Stimulated activated CD4-positive, alpha-beta T cell treated with anti-CD3 and anti-CD28 coated beads, TNF-alpha, amount 100 ng/mL, for 1 hour (primary cell): Measurements from ENCODE around the gene SLC52A3.

Experiments
- DNase-seq, 3 donors: peaks; one replicate each; pipeline ENCODE4 v3.0.0-alpha.2; 2020; ENCODE audit warnings: low read depth in 3 of 3, low spot score in 1 of 3

Gene SLC52A3

DNA sequence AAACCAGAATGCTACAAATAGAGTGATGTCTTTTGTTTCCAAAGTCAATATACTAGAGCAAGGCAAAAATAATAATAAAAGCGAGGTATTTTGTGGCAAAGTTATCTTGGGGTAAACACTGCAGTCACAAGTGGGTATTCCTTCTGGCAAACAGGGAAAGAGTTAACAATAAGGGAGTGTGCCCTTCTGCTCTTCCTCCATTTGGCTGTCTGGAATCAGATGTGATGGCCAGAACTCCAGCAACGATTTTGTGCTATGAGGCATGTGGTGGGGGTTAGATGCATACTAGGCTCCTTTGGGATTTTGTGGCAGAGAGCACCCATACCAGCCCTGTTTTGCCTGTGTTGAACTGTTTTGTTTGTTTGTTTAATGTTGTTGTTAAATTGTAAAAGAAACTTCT is 2.4 kb upstream of the SLC52A3 start:
- DNase-seq, result no peak

DNA sequence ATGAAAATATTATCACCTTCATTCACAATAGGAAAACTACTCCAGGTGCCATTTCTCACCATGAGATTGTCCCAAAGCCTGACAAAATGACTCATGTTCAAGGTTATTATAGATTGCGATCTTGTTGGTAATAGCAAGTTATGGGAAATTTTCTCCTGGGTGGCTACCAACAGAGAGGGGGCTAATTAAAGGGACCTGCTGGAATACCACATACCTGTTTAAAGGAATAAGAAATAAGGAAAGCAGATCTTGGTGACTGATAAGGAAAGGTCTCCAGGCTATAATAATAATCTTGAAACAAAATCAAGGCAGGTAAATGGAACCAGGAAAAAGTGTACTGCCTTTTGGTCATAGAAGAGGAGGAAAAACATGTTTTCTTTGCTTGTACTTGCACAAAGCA is 1.4 kb downstream of the SLC52A3 start:
- DNase-seq, result no peak

DNA sequence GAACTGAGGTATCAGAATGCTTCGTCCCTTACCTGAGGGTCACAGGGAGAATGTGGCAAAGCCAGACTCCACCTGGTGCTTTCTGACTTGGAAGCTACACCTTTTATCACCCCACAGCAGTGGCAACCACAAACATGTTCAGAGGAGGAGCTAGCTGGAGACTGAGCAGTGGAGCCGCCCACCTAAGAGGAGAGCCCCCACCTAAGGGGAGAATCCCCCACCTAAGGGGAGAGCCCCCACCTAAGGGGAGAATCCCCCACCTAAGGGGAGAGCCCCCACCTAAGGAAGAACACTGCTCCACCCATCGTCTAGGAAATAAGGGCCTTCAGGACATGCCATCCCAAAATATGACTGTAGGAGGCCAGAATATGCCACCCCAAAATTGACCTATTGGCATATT is 4.0 kb downstream of the SLC52A3 start:
- DNase-seq, result no peak

DNA sequence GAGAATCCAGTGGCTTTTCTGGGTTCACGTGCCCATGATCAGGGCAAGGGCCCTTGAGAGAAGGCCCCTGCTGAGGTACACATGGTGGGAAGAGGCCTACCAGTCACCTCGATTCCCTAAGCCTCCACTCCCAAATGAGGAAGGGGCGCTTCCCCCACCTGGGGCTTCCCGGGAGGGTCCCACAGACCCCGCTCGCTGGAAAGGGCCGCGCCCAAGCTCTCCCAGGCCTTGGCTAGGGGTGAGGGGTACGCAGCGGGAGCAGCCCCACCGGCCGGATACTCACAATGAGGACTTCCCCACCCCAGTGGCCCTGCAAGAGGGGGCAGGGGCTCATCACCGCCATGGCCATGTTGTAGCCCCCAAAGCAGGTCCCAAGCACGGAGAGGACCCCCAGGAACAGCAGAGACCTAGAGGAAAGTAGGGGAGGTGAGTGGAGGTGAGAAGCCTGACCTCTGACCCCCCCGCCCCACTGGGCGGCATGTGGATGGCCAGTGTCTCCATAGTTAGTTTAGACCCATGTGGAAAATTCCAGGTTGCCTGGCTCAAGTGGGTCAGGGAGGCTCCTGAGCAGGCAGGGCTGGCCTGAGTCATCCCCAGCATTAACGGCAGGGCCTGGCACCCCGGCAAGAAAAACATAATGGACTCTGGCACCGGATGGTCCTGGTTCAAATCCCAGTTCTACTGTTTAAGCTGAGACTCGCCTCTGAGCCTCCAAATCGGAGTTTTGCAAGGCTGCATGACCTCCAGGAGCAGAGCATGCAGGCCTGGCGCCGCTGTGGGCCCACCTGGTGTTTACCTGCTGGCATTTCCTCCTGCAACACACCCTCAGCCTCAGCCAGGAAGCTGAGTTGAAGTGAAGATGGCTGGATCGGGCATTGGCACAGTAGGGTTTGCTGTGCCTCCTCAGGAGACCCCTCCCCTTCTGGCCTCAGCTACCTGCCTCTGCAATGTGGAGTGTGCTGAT is 6.6 kb downstream of the SLC52A3 start:
- DNase-seq, result no peak

DNA sequence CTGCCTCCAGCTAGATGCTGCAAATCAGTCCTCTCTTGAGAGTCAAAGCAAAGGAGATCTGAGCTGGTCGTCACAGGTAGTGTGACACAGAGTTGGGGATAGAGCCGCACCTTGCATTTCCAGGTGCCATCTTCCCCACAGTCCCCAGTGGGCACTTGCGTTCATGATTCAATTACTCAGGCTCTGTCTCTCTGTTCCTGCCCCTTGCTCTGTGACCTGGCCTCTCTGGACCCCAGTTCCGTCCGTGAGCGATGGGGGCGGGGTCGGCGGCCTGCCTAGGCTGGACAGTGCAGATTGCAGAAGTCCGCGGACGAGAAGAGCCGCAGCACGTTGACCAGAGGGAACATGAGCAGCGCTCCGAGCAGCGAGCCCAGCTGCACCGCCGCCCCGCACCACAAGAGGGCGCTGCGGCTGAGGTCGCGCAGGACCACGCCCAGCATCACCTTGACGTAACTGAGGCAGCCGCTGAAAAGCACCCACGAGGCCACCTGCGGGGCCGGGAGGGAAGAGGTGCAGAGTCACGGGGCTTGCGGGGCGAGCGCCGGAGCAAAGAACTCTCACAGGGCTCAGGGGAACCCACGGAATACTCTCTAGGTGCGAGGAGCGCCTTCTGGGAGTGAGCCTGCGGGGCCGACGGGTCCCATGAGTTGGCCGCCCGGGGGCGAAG is 7.4 kb downstream of the SLC52A3 start:
- DNase-seq, result peak in 1 of 3 donors; percentile 12

DNA sequence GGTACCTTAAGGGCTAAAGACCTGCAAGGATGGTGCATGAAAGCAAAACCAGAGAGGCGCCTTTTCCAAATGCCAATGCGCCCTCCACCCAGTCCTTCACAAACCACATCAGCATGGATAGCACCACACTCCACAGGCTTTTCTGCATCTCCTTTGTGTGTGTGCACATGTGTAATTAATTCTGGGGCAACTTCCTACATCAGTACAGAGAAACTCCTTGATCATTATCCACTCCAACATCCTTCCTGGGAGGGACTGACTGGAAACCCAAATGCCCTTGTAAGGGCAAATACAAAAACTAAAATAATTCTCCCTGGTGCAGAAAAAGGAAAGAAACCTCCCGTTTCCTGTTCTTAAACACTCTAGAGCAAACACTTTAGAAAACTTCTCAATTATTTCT is 10.8 kb downstream of the SLC52A3 start:
- no peak for DNase-seq

DNA sequence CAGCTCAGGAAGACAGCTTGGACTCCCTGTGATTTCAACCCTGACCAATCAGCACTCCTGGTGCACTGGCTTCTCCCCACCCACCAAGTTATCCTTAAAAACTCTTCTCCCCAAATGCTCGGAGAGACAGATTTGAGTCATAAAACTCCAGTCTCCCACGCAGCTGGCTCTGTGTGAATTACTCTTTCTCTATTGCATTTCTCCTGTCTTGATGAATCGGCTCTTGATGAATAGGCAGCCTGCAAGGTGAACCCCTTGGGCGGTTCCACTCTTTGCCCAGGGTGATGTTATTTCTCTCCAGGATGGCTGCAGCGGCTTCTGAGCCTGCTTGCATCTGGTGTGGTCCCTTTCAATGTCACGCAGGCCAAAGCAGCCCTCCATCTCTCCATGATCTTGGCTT is 12.4 kb downstream of the SLC52A3 start:
- no peak for DNase-seq

DNA sequence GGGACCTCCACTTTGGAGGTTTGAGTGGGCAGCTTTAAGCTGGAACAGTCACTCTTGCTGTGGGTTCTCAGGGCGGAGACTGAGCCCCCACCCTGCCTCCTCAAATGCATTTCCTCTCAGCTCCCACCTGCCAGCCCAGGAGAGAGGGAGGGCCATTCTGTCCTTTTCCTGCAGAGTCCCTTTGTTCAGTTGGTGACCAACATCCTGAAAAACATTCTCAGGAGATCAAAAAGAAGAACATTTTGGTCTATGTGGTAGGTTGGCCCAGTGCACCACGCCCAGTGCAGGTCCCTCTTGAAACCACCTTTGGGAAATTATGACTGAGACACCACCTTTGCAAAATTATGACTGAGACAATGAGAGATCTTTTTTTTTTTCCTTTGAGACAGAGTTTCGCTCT is 13.4 kb downstream of the SLC52A3 start:
- DNase-seq, result no peak

DNA sequence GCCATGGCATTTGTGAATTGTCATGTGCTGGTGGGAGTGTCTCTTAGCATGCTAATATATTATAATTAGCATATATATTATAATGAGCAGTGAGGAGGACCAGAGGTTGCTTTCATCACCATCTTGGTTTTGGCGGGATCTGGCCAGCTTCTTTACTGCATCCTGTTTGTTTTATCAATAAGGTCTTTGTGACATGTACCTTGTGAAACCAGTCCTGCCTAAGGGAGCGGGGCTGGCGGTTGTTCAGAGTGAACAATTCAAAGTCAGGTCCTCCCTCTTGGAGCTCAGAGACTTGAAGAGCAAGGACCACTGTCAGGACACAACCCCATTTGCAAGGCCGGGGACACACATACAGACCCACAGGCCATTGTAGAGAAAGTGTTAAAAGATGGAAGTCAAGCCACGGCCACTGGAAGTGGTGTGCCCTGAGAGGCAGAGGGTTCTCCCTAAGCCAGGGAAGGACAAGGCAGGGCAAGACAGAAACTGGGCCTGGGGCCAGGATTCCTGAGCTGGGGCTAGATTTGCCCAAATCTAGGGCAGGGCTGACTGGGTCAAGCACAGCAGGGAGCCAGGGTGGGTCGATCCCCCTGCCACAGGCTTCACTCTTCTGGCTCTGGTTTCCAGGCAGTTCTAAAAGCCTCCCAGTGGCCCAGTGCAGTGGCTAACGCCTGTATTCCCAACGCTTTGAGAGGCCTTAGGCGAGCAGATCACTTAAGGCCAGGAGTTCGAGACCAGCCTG is 14.2 kb downstream of the SLC52A3 start:
- DNase-seq, result no peak

DNA sequence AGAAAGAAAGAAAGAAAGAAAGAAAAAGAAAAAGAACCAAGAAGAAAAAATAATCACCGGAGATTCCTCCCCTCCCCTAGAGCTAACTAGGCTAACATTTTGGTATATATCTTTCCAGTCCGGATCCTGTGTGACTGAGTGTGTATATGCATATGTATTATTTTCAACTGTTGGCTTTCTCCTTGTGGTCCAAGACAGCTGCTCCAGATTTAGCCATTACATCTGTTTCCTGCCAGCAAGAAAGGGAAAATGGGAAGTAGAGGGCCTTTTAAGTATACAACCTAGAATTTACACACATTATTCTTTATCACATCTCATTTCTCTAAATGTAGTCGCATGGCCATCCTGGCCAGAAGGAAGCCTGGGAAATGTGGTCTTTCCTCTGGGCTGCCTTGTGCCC is 15.2 kb downstream of the SLC52A3 start:
- no peak for DNase-seq

DNA sequence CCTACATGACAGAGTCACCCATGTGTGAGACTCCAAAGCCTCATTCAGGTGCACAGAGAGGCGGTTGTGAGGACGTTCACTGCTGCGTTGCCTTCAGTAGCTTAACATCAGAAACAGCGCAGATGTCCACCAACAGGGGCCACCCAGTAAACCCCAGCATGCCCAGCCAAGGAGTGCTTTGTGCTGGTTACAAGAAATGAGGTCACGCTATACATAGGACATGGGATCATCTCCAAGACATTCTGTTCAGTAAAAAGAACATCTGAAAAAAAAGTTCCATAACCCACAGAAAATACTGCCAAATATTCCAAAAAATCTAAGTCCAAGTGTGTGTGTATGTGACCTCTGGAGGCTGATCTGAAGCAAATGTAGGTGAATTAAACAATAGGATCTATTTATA is 16.0 kb downstream of the SLC52A3 start:
- no peak for DNase-seq

DNA sequence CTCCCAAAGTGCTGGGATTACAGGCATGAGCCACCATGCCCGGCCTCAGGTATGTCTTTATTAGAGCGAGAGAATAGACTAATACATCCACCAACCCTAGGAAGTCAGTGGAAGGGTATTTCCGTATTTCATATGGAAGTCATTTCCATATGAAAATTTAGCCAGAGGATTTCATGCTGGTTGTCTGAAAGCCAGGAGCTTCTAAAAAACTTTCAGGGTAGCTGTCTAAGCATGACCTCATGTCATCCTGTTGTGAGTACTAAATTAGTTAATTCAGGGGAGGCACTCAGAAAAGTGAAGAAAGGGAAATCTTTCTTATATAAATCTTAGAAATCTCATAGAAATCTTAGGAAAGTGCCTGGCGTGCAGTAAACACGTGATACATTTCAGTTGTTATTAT is 16.5 kb downstream of the SLC52A3 start:
- DNase-seq, result no peak

DNA sequence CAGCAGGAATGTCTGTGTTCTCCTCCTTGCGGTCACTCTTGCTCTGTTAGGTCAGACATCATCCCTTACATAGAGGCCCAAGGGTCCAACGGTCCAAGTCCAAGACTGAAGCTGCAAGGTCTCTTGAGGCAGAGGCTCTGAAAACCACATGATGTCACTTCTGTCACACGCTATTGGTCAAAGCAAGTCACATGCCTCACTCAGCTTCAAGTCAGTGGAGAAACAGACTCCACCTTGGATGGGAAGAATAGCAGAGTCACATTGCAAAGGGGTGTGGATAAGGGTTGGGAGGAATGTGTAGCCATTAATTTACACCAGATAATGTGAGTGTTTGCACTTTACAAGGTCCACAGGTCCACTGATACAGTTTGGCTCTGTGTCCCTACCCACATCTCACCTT is 17.5 kb downstream of the SLC52A3 start:
- no peak for DNase-seq

DNA sequence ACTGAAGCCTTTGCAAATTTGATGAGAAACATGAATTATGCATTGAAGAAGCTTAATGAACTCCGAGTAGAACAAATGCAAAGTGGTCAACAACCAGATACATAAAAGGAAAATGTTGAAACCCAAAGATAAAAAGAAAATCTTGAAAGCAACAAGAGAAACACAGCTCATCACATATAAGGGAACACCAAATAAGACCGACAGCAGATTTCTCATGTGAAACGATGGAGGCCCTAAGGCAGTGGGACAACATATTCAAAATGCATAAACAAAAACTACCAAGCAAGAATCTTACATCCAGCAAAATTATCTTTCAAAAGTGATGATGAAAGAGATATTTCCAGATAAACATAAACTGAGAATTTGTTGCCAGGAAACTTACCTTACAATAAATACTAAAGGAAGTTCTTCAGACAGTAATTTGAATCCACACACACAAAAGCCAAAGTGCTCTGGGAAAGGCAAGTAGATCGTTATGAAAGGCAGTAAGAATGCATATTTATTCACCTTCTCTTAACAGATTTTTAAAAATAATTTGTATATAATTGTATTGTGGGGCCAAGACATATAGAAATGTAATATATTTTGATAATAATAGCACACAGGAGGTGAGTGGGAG is 22.5 kb downstream of the SLC52A3 start:
- DNase-seq, result no peak

DNA sequence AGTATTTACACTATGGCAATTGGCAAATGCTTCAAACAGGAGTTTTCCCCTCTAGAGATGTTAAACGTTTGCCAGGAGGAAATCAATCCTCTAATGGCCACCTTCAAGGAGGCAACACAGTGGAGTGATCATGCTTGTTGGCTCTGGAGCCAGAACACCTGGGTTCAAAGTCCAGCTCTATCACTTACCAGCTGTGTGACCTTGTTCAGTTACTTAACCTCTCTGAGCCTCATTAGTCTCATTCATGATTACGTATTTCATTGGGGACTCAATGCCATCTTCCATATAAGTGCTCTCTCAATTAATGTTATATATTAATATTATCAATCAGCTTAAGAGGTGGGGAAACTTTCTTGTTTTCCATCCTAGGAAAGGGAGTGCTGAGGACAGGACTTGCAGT is 26.1 kb downstream of the SLC52A3 start:
- no peak for DNase-seq

DNA sequence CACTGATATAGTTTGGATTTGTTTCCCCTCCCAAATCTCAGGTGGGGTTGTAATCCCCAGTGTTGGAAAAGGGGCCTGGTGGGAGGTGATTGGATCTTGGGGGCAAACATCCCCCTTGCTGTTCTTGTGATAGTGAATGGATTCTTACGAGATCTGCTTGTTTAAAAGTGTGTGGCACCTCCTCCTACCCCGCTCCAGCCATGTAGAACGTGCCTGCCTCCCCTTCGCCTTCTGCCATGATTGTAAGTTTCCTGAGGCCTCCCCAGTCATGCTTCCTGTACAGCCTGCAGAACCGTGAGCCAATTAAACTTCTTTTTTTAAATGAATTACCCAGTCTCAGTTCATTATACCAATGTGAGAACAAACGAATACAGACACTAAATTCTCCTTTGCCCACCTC is 26.7 kb downstream of the SLC52A3 start:
- no peak for DNase-seq

DNA sequence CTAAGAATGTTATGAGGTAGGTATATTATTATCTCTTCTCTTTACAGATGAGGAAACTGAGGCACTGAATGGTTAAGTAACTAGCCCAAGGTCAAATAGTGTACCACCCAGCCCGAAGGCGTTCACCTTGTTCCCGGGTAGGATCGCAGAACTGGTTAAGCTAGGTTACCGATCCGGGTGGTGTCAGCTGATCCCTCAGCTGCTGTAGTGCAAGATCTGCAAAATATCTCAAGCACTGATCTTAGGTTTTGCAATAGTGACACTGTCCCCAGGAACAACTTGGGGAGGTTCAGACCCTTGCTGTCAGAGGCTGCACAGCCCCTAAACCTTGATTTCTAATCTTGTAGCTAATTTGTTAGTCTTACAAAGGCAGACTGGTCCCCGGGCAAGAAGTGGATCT is 28.1 kb downstream of the SLC52A3 start:
- no peak for DNase-seq

DNA sequence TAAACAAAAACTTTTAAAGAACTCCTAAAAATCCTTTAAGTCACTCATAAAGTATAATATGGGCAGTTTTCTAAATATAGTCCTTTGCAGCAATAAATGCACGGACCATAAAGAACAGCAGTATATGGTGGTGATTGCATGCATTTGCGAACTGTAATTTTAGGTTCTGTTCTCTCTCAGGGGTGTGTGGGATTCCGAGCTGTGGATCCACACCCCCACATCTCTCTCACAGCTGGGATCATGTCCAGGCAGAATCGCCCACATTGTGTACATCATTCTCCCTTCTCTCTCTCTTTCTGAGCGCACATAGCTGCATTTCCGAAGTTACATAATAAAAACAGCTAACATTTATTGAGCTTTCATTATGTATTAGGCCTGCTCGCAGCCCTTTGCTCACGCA is 28.6 kb downstream of the SLC52A3 start:
- DNase-seq, result no peak

DNA sequence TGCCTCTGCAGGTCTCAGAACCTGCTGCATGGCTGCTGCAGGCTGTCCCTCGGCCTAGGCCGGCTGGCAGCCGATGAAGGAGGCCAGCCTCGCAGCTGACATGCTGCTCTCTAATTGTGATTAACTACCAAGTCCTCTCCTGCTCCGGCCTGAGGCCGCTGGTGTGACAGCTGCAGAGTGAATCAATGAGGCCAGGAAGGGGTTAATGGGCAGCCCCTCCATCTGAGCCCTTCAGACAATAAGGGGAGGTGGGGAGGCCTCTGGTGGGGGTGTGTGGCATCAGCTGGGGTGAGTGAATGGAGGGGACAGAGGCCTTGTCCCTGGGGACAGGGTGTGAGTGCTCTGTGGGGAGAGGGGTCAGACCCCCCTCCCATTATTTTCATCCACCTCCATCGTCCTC is 34.4 kb downstream of the SLC52A3 start:
- DNase-seq, result no peak

DNA sequence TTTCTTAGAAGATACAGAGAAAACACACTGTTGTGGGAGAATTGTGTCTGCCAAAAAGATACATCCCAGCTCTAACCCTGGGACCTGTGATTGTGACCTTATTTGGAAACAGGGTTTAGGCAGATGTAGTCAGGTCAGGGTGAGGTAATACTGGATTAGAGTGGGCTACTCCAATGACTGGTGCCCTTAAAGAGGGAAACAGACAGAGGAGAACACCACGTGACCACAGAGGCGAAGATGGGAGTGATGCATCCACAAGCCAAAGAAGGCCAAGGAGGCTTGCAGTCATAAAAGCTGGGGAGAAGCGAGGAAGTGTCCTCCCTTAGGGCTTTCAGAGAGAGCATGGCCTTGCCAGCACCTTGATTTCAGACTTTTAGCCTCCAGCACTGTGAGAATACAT is 35.6 kb downstream of the SLC52A3 start:
- no peak for DNase-seq

DNA sequence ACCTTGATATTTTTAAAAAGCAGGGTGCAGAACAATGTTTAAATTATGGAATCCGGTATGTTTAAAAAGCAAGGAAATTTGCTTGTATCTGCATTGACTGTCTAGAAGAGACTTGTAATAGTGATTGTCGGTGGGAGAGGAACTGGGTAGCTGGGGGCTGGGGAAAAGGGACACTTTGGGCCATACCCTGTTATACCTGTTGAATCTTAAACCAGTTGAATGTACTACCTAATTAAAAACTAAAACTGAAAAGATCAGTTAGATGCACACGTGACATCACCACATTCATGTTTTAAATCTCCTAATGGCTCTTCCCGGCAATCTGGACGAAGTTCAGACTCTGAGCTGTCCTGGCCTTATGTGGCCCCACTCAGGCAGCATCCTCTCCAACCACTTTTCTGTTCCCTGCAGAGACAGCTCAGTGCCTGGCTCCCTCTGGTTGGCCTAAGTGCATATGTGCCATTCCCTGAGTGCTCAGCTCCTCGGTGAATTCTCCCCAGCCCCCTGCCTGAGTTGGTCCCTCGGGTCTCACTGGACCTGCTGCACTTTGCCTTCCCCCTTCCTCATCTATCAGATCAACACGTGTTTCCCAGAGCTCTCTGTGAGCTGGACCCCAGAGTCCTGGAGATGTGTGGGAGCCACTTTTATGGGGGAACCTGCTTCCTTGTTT is 36.3 kb downstream of the SLC52A3 start:
- no peak for DNase-seq
